ENCODE data around the gene ARL5B. TPM values are rescaled to one million over a fixed set of nuclear protein-coding genes. Genes with fewer than 3 reads are reported as not detected.

Gene ARL5B
- total and polyA plus RNA-seq, 9 of the 15 experiments (the other 6 are each of a cell fraction or from before 2014, with no cell fraction given) = 4.1 to 22.2 (median 15.1) TPM

- TF ChIP-seq MAZ (CRISPR knock-in tag; conservative IDR thresholded peaks at IDR 0.05 in 1 of 2, IDR thresholded peaks at IDR 0.05 in 1 of 2) = peak; percentile 63 to 68; a peak in 3 of 4 replicates
- TF ChIP-seq, protein P1, sequence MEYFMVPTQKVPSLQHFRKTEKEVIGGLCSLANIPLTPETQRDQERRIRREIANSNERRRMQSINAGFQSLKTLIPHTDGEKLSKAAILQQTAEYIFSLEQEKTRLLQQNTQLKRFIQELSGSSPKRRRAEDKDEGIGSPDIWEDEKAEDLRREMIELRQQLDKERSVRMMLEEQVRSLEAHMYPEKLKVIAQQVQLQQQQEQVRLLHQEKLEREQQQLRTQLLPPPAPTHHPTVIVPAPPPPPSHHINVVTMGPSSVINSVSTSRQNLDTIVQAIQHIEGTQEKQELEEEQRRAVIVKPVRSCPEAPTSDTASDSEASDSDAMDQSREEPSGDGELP (CRISPR knock-in tag; IDR thresholded peaks at IDR 0.05; ENCODE audit: borderline replicate concordance) = peak; percentile 62; the same call in 1 of the 2 replicates
- TF ChIP-seq, protein P2, sequence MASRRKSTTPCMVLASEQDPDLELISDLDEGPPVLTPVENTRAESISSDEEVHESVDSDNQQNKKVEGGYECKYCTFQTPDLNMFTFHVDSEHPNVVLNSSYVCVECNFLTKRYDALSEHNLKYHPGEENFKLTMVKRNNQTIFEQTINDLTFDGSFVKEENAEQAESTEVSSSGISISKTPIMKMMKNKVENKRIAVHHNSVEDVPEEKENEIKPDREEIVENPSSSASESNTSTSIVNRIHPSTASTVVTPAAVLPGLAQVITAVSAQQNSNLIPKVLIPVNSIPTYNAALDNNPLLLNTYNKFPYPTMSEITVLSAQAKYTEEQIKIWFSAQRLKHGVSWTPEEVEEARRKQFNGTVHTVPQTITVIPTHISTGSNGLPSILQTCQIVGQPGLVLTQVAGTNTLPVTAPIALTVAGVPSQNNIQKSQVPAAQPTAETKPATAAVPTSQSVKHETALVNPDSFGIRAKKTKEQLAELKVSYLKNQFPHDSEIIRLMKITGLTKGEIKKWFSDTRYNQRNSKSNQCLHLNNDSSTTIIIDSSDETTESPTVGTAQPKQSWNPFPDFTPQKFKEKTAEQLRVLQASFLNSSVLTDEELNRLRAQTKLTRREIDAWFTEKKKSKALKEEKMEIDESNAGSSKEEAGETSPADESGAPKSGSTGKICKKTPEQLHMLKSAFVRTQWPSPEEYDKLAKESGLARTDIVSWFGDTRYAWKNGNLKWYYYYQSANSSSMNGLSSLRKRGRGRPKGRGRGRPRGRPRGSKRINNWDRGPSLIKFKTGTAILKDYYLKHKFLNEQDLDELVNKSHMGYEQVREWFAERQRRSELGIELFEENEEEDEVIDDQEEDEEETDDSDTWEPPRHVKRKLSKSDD (conservative IDR thresholded peaks at IDR 0.05; ENCODE audit: low read length) = no peak
- 0 out of 2 replicates have a peak, but pooled peaks have one; percentile 22 for TF ChIP-seq CBX1 (IDR thresholded peaks at IDR 0.05; ENCODE audit: low read depth)
- peak; percentile 67; the same call in 1 of the 2 replicates for TF ChIP-seq POLR2H (tag; IDR thresholded peaks at IDR 0.05; ENCODE audit: low read depth)
- peak; percentile 30 to 44; a peak in 2 of 4 replicates for TF ChIP-seq TRIM24 (IDR thresholded peaks at IDR 0.05)
- TF ChIP-seq, protein P3, sequence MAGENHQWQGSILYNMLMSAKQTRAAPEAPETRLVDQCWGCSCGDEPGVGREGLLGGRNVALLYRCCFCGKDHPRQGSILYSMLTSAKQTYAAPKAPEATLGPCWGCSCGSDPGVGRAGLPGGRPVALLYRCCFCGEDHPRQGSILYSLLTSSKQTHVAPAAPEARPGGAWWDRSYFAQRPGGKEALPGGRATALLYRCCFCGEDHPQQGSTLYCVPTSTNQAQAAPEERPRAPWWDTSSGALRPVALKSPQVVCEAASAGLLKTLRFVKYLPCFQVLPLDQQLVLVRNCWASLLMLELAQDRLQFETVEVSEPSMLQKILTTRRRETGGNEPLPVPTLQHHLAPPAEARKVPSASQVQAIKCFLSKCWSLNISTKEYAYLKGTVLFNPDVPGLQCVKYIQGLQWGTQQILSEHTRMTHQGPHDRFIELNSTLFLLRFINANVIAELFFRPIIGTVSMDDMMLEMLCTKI (IDR thresholded peaks at IDR 0.05; ENCODE audit: partially characterized antibody) = no peak
- TF ChIP-seq NCOR1 (IDR thresholded peaks at IDR 0.05) = 0 out of 2 replicates have a peak, but pooled peaks have one; percentile 24
- peak; percentile 95 for TF ChIP-seq ETV1 (tag; conservative IDR thresholded peaks at IDR 0.05; ENCODE audit: low read depth)
- no peak for TF ChIP-seq TCF7L2 (IDR thresholded peaks at IDR 0.05; ENCODE audit: low read depth, low read length)
- TF ChIP-seq MEIS2 (IDR thresholded peaks at IDR 0.05; ENCODE audit: partially characterized antibody) = peak; percentile 30
- peak; percentile 98 for TF ChIP-seq GABPA (tag; conservative IDR thresholded peaks at IDR 0.05; ENCODE audit: low read depth)
- TF ChIP-seq MIER1 (IDR thresholded peaks at IDR 0.05; ENCODE audit: low read depth) = no peak
- peak; percentile 81 for TF ChIP-seq ELF2 (CRISPR knock-in tag; IDR thresholded peaks at IDR 0.05)
- TF ChIP-seq ATF3 (IDR thresholded peaks at IDR 0.05) = peak; percentile 71
- TF ChIP-seq ATF3 (CRISPR knock-in tag; conservative IDR thresholded peaks at IDR 0.05) = no peak
- peak; percentile 73 for TF ChIP-seq PML (IDR thresholded peaks at IDR 0.05; ENCODE audit: low read length)
- peak; percentile 76; the same call in 1 of the 2 replicates for TF ChIP-seq LCOR (CRISPR knock-in tag; IDR thresholded peaks at IDR 0.05)
- TF ChIP-seq MAX (CRISPR knock-in tag; IDR thresholded peaks at IDR 0.05) = peak; percentile 76
- peak in 2 of 3 experiments; percentile 39 to 44 for TF ChIP-seq YY1 (IDR thresholded peaks at IDR 0.05; ENCODE audit: borderline replicate concordance in 1 of 3, control insufficient read depth in 1 of 3, extremely low read depth in 1 of 3, insufficient read depth in 3 of 3, insufficient read length in 1 of 3, insufficient replicate concordance in 2 of 3, low read depth in 1 of 3, low read length in 2 of 3)
These were observed 7.8 kb upstream of the ARL5B start, which contains the start of gene NSUN6 (continued) for GRCh38 chr10:18651324-18652007.
